GM21447 (cell line): ENCODE measurements around the gene FBXO38.
A peak's percentile ranks its signal among the peaks of the same experiment; 100 is the strongest.

Experiments
- ATAC-seq: cut with Tn5 transposase; IDR thresholded peaks from one replicate; pipeline ENCODE4 v1.9.1; 2021; ENCODE audit not compliant: unreplicated experiment

Gene FBXO38, protein sequence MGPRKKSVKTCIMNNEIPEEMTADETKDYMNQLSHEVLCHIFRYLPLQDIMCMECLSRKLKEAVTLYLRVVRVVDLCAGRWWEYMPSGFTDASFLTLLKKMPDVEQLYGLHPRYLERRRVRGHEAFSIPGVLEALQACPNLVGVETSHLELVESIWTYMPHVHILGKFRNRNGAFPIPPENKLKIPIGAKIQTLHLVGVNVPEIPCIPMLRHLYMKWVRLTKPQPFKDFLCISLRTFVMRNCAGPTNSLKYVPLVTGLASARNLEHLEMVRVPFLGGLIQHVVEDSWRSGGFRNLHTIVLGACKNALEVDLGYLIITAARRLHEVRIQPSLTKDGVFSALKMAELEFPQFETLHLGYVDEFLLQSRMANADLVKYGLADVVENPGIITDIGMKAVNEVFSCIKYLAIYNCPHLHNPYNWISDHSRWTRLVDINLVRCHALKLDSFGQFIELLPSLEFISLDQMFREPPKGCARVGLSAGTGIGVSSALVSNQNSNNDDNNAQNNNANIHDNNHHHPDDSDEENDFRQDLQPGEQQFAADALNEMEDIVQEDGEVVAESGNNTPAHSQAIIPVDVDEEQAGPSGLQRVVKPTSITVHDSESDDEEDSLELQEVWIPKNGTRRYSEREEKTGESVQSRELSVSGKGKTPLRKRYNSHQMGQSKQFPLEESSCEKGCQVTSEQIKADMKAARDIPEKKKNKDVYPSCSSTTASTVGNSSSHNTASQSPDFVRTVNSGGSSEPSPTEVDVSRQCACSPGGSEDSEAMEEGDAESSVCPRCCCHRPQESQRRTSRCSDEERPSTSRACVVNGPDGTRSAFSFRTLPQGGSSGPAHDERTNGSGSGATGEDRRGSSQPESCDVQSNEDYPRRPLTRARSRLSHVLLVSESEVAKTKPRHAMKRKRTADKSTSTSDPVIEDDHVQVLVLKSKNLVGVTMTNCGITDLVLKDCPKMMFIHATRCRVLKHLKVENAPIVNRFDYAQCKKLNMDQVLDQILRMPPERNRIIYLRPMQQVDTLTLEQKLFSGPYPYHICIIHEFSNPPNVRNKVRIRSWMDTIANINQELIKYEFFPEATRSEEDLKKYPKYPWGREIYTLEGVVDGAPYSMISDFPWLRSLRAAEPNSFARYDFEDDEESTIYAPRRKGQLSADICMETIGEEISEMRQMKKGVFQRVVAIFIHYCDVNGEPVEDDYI

DNA sequence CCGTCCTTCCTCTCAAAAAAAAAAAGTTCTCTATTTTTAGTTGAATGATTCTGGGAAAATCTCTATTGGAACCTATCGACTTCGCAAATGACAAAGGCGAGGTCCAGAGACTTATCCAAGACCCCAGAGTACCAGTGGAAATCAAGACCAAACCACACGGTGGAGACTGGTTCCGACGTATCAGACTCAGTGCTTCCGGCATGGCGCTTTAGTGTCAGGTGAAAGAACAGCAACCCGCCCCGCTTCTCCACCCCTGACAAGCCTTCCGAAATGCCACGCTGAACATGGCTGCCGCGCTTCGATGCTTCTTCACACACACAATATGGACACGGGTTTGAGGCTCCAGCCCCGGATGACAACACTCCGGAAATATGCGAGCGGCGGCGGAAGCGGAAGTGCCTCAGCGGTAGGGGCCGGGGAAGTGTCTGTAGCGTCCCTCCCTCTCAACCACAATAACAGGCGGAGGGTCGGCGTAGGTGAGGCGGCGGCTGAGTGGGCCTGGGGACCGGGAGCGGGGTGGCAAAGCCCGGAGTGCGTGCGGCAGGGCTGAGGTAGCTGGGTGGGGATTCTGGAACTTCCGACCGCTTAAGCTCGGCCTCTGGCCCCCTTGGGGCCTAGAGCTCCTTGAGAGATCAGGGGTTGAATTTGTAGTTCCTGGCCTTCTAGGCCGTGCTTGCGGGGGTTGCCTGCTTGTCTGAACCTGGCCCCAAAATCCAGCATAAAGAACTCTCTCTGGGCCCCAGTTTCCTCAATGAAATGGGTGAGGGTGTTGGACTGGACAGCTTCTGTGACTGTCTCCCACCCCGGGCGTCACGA, at the start of gene FBXO38:
FBXO38 (plus strand) TSS at position 395 of the 816 bp plus-strand sequence. CDS start 10,819 bp downstream, outside the sequence.
- peak; percentile 98 for ATAC-seq

DNA sequence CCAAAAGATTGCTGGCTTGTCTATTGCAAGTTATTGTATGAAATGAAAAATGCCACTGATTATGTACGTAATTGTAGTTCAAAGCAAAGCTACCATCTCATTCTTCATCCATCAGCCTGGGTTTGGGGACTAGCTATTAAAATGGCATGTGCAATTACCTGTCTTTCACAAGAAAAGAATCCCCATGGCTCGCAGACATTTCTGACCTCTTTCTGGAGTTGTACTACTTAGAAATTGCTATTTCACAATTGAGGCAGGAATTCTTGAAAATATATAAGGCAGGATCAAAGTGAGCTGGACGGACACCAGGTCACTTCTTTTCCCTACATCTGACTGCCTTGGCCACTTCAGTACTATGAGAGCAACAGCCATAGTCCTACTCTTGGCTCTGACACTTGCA, 48.5 kb upstream of the FBXO38 start, which contains the start of gene SPINK9:
SPINK9 (plus strand) TSS at position 301 of the 400 bp plus-strand sequence; CDS start at position 356, 55 bp downstream.
- no peak for ATAC-seq

DNA sequence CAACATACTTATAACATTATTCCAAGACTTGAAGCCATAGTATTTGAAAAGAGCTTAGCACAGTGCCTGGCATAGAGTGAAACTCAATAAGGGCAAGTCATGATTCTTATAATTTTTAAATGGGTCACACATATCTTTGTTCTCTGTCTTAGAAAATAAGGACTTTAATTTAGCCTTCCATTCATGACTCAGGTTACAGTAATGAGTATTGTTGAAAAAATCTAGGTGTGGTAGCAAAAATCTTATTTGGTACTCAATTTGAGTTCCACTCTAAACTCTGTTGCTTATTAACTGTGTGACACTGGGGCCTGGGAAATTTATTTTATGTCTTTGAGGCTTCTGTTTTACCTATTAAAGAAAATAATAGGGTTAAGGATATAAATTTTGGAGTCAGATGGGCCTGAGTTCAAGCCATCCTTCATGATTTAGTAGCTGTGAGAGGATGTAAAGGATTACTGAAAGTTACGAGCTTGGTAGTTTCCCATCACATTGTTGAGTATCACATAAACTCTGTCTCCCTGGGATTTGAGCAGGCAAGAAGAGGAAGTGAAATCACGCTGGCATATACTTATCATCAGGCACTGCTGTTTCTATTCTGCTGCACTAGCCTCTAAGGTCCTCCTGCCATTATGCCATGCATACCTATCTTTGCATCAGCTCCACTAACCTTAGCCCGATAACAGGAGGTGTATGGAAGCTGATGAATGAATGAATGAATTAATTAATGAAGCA, 46.9 kb upstream of the FBXO38 start:
- ATAC-seq: peak; percentile 81

DNA sequence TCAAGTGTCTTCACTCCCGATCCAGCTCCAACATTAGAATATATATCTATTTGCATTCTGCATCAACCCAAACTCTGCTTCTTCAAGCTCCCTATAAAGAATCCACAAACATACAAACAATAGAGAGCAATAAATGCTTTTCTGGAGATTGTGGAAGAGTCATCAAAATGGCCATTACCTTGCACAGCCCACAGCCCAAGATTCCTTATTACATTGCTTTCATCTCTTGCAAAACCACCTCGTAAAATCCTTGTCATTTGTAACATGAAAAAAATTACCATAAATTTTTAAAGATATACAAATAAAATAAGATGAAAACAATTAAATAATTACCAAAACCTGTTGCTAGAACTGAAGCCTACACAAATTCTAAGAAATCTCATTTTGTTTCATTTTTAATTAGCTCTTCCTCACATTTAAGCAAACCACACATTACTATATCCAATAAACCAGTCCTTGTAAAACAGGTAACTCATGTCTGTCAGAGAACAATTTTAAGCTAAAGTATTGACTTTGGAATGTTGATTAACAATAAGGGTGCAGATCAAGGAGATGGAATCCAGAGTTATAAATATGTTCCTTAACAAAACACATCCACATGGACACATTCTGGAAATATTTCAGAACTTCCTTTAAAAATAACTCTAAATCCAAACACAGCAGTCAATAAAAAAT, 41.2 kb upstream of the FBXO38 start:
- ATAC-seq: no peak

DNA sequence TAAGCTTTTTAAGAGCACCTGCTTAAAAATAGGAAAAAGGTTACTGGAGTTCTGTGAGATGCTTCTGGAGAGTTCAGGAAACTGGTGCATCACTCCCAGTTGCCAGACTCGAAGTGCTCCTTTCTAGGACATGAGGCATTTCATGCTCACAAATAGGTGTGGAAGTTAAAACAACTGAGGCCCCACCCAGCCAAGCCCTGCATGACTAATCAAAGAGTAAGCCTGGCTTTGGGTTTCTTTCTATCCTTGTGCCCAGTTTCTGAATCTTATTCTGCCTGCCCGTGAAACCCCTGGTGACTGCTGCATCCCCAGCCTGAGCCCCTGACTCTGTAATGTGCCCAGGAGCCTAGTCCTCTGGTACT, 40.7 kb upstream of the FBXO38 start:
- no peak for ATAC-seq

DNA sequence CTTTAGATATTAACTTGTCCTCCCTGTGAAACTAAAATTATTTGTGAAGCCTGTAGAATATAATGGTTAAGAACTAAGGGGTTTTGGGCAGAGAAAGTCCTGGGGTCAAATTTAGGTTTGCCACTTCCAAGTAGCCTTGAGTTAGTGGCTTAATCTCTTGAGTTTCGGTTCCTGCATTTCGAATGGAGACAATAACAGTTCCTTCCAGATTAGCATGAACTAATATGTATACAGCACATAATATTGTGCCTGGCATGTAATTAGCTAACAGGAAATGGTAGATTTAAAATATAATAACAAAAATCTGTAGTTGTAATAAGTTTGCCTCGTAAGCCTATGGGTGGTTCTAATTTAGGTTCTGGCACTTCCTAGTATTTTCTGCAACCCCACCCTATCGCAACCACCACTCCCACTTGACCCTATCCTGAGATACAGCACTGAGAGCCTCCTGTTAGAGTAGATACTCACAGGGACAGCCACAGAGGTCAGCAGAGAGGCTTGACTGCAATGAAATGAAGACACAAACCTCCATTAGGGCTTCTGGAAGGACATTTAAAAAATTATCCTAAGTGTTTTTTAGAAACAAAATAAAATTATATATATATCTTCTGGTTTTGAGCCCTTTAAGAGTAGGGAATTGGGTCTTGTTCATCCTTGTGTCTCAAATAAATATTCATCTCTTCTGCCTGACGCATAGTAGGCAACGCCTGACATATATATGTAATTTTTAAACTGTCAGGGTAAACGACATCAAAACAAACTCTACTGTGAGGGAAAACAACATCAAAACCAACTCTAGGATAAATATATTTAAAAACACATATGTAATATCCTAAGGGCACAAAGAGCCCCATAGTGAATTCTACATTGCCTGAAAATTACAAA, 39.9 kb upstream of the FBXO38 start:
- ATAC-seq: no peak

DNA sequence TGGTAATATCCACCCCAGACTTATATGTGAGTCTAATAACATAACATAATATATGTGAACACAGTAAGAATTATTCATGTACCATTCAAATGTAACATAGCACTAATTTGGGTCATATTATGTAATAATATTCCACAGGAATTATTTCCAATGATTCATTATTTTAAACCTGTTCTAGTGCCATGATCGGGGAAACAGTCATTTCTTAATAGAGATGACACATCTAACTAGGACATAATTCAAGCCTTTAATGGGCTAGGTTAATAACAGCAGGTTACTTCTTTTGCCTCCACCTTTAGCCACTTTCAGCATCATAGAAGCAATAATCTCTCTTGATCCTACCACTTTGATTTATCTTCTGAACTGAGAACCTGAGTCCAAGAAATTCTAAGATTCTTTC, 36.1 kb upstream of the FBXO38 start:
- ATAC-seq: no peak

DNA sequence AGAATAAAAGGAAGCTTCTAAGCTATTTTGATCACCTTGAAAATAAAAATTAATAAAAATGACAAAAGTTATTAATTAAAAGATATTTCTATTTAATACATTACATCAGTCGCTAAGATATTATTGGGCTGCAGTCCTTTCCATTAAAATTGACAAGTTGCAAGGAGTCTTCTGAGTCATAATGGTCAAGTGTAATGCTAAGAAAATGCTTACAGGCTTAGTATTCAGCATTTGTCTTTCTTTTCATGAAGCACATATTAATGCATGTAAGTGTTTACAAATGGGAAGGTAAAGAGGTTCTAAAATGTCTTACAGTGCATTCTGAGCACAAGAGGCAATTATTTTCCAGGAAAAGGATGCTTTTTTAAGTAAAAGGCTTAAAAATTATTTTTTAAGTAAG, 31.1 kb upstream of the FBXO38 start:
- ATAC-seq: no peak

DNA sequence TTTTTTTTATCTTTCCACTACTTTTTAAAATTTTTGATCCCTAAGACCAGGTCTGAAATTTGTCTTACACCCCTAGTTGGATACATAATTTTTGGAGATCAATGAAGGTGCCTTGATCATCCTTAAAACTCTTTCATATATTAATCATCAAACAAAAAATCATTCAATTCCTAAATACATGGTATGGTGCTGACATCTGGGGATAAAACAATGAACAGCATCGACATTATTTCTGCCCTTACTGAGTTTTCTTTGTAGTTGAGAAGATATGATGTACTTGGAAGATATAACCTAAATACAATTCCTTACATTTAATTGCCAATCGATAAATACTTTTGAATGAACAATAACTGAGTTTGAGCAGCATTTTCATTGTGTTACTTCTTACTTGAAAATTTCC, 30.1 kb upstream of the FBXO38 start:
- ATAC-seq: no peak

DNA sequence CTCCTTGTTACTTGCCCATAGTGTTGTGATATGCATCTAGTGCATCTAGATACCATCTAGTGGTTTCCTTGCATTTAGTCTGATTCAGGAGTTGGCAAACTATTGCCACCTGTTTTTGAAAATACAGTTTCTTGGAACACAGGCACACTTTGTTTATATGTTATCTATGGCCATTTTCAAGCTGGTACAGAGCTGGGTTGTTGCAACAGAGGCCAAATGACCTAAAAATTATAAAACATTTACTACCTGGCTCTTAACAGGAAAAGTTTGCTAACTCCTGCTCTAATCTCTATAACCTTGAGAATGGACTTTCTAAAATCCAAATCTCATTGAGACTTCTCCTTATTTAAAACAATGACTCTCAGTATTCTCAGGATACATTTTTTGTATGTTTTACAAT, 19.4 kb upstream of the FBXO38 start:
- ATAC-seq: no peak

DNA sequence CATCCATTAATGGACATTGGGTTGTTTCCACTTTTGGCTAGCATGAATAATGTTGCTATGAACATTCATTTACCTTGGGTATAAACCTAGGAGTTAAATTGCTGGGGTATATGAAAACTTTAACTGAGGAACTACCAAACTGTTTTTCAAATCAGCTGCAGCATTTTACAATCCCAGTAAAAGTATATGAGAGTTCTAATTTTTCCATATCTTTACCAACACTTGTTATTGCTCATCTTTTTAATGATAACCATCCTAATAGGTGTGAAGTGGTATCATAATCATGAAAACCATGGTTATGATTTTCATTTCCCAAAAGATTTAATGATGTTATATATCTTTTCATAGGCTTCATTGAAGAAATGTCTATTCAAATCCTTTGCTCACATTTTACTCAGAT, 15.5 kb upstream of the FBXO38 start:
- ATAC-seq: no peak

DNA sequence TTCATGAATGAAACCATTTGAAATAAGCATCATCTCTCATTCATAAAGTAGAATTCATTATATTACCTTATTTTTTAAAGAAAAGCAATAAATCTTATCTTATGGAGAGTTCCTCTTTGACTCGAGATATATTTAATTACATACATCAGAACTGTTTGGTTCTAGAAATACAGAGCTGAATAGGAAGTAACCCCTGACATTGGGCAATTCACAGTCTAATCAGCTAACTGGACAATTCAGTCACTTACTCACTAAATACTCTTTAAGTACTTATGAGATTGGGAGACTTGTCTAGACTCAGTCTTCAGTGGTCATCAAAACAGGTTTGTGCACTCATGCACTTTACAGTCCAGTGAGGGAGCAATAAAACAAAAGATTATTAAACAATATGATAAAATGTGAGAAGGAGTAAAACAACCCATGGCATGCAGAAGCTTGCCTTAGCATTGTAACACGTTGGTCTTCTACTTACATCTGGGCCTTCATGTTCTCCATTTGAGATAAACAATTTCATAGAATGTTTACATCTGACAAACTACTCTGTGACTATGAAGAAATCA, 11.5 kb upstream of the FBXO38 start:
- ATAC-seq: no peak

DNA sequence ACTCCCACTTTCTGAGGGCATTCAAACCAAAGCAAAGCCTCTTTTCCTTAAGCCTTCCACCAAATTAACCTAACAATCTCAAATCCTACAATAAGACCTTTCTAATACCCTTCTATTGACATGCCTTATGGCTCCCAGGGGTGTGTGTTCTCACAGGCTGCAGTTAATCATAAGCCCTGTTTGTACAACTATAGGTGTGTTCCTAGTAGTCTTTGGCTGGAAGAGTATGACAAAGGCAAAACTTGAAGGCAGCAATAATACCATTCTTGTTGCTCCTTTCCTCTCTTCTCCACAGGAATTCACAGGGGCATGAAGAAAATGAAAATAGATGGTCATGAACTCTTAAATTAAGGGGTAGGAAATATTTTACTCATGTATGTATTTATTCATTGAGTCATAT, 10.9 kb upstream of the FBXO38 start:
- ATAC-seq: no peak

DNA sequence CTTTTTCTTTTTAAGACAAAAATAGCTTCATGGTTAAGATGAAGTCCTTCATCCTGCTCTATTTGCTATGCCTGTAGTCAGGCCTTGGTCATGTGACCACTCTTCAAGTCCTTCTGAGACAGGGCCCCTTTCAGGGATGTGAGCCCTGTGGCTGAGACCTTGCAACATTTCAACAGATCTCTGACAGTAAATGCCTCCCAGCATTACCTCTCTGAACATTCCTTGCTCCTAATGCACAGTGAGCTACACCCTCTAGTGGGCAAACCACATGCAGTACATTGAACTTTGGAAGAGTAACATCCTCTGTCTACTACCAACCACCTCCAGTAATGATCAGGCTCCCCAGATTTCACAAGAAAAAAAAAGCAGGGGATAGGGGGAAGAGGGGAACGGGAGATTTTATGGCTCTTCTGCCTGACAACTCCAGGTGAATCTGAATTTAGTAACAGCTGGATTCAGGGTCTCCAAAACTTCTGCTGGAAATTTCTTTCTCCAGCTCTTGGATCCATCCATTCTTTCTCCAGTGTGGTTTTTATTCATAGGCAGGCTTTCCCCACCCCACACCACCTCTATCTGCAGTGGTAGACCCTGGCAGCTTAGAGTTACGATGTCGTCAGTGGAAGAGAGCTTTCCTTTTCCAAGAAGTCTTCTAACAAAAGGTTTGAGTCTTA, 8.9 kb upstream of the FBXO38 start:
- ATAC-seq: peak; percentile 87

DNA sequence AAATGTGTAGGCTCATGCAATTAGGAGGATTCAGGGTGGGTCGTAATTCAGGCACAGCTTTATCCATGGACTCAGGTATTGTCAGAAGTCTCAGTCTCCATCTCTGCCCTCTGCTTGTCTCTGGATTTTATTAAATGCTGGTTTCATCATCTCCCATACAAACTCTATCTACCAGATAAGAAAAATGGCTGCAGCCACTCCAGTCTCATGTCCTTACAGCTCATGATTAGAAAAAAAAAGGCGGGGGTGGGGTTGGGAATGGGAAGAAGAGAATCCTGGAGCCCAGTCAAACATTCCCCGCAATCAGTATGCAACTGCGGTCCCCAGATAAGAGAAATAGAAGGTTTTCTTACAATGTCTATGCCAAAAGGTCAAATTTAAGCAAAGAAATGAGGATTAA, 7.6 kb upstream of the FBXO38 start:
- no peak for ATAC-seq

DNA sequence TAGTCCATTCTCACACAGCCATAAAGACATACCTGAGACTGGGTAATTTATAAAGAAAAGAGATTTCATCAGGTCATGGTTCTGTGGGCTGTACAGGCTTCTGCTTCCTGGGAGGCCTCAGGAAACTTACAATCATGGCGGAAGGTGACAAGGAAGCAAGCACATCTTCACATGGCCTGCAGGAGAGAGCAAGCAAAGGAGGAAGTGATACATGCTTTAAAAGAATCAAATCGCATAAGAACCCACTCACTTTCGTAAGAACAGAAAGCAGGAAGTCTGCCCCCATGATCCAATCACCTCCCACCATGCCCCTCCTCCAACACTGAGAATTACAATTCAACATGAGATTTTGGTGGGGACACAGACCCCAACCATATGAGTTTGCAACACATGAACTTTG, 5.1 kb upstream of the FBXO38 start:
- no peak for ATAC-seq

DNA sequence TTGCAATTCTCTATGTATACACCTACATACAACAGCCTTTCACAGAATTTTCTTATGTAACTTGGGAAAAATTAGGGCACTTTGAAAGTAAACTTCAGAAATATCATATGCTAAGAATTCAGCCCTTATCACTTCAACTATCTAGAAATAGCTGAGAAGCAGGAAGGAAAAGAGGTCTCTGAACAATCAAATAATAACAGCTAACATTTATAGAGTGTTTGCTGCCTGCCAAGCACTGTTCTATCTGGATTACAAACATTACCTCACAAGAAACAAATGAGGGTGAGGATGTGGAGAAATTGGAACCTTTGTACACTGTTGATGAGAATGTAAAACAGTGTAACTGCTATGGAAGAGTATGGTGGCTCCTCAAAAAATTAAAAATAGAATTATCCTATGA, 4.4 kb upstream of the FBXO38 start:
- ATAC-seq: no peak

DNA sequence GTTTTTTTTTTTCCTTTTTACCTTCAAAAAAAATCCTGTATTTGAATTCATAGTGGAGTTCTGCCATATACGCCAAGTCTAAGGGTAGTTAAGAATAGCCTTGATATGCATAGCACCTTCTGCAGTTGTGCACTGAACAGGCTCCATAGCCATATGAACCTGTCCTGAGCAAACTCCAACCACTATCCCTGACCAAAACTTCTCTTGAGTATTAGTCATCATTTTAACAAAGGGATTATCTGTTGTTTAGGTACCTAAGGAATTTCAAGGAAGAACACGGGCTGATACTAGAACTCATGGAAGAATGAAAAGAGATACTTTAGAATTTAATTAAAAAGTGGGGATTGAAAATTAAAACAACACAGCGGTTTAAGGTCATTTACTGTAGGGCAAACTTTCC, 1.9 kb upstream of the FBXO38 start:
- ATAC-seq: no peak
